NCI-H2227 (cell line): ENCODE data around the gene SCLY.
"Not testable (repeated sequence)": the region's sequence is repeated elsewhere in the genome, so short reads cannot be mapped to it uniquely, and the experiment has no call there.

Source experiments
- DNase-seq: peaks from one replicate; lab custom pipeline; 2025; ENCODE audit not compliant: unreplicated experiment; lab: John Stamatoyannopoulos, UW

Gene SCLY, protein sequence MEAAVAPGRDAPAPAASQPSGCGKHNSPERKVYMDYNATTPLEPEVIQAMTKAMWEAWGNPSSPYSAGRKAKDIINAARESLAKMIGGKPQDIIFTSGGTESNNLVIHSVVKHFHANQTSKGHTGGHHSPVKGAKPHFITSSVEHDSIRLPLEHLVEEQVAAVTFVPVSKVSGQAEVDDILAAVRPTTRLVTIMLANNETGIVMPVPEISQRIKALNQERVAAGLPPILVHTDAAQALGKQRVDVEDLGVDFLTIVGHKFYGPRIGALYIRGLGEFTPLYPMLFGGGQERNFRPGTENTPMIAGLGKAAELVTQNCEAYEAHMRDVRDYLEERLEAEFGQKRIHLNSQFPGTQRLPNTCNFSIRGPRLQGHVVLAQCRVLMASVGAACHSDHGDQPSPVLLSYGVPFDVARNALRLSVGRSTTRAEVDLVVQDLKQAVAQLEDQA

DNA sequence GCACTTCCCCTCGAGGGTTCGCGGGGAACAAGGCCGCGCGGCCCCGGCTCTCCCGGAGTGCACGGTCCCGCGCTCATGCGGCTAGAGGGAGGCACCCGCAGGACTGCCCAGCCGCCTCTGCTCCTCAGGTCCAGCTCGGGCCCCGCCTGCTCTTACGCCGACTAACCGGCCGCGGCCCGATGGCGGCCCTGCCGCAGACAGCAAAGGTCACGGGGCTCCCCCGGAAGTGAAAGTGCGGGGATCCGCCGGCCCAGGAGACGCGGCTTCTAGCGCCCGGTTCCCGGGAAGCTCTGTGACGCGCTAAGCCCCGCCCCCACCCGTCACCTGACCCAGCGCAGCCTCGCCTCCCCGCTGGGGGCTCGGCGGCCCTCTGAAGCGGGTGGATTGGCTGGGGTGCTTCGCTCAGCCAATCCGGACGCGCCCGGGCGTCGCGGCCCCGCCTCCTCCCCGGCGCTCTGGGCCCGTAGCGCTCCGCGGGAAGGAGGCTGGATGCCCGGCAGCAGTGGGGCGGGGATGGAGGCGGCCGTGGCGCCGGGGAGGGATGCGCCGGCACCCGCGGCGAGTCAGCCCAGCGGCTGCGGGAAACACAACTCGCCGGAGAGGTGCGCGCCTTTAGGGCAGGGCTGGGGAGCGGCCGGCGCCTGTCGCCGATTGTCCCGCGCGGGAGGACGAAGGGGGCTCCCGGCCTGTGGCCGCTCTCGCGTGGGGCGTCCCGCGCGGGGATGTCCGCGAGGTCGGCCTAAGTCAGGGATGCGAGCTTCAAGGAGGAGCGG lies at the start of gene SCLY:
SCLY (plus strand) TSS at position 460 of the 773 bp plus-strand sequence; CDS start at position 514, 54 bp downstream.
- peak; percentile 99 for DNase-seq

DNA sequence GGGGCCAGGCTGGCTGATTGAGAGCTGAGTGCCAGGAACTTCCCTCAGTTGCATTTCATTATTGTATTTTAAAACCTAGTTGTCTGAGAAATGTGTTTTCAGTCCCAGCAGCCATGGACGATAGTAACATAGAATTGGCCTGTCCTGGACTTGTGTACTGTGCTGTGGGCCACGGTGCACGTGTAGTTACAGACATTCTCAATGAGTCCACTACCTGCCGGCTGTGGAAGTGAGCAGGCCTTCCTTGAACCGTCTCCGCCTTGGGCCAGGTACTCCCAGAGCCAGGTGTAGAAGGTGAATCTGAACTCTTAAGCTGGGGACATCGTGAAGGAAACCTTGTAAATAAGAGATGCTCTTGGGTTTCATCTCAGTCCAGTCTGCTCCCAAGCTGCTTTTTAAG lies 47.0 kb upstream of the SCLY start:
- DNase-seq, result no peak

DNA sequence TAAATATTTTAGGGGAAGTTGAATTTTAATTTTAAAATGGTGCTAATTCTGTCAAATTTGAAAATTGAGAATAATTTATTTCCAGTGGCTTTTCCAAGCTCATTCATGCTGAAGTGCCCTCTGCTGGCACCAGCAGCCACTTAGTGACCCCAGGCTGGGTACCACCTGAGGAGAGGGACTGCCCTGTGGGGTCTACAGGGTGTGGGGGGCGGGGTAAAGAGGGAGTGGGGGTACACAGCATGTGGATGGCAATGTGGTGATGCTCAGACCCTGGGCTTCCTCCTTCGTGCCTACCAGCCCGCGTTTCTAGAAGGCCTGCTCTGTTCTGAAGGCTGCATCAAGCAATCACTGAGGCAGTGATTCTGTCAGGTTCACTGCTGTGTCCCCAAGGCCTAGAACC lies 45.1 kb upstream of the SCLY start:
- no peak for DNase-seq

DNA sequence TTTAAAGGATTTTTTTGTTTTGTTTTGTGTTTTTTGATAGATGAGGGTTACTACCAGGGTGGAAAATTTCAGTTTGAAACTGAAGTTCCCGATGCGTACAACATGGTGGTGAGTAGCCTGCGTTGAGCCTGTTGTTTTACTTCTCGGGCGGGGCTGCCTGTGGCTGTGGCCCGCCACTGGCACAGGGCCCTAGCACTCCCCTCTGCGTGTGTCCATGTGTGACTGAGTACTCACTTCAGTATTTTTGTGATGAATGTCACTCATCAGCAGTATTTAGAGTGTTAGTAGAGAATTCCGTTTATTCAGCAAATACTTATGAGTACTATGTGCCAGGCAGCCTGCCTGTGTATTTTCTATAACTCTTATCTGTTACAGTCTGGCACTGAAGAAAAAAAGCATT lies 44.3 kb upstream of the SCLY start:
- DNase-seq, result no peak

DNA sequence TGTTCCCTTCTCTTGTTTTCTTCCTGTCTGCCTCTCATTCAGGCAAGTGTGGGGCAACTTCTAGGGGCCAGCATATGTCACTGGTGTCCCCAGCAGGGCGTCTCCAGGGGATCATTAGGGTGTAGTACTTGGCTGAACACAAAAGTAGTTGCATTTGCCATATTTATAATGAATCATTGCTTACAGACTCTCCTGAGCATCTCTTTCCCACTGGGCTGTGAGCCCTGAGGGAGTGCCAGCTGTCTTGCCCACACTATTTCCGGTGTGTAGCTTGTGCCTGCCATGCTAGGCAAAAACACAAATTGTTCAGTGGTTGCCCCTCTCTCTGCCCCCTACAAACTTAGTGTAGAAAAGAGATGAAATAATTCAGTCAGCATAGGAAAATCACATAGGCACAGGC lies 40.8 kb upstream of the SCLY start:
- no peak for DNase-seq

DNA sequence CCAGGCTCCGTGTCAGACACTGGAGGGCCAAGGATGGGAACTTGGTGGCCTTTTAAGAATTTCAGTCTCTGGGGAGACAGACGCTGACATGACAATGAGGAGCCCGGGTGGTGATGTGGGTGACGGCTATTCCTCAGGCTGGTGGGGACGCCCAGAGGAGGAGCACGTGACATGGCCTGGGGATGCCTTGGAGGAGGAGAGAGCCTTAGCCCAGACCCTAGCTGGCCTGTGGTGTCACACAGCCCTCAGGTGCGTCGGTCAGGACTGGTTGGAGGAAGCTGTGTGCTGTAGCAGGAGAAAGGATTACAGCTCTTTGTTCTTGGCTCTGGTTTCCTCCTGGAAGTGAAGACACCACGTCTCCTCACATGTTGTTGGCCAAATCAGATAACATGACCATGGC lies 40.0 kb upstream of the SCLY start:
- no peak for DNase-seq

GRCh38 chr2:238021327-238021726 lies 39.5 kb upstream of the SCLY start:
- no peak for DNase-seq

GRCh38 chr2:238022594-238023157 lies 38.1 kb upstream of the SCLY start:
- no peak for DNase-seq

DNA sequence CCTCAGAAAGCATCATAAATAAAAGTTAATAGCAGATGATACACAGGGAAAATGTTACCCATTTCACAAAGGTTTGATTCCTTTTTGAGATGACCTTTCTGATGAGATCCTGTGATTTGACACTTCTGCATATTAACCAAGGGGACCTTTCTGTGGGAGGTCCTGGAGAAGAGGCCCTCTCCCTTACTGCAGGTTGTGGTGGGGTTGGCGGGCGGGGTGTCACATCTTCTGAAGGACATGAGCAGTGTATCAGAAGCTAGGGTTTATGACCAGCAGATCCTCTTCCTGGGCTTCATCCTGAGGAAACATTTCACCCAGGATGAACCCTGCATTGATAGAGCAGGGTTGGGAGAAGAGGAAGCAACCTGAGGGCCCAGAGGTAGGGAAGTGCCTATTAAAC lies 37.2 kb upstream of the SCLY start:
- no peak for DNase-seq

- no peak for DNase-seq
Observed at GRCh38 chr2:238024986-238025385, 35.8 kb upstream of the SCLY start.

DNA sequence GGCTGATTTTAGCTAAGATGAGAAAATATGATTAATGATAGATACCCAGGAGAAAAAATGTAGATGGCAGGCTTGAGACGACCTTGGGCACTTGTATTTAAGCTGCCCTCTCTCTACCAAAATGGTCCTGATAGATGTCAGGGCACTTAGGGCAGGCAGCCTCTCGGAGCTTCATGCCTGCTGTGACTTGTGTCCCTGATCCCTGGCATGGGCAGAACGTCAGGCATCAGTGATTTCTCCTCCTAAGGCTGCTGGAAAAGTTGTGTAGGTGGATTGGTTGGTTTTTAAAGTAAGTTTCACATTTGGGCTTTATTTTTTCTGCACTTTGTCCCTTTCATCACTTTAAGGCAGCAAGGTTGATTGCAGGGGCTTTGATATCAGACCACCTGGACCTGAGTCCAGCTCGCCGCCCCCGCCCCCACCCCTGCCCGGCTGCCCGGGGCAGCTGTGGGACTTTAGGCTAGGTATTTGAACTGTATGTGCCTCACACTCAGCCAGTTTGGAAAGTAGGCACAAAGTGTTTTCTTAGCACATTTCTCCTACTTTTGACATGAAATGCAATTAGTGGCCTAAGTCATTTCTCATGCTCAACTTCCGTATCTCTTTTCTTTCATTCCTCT lies 35.0 kb upstream of the SCLY start:
- DNase-seq, result no peak

GRCh38 chr2:238027058-238027457 lies 33.7 kb upstream of the SCLY start:
- DNase-seq, result no peak

- DNase-seq, result no peak
Observed at GRCh38 chr2:238027591-238028415, 33.0 kb upstream of the SCLY start.

DNA sequence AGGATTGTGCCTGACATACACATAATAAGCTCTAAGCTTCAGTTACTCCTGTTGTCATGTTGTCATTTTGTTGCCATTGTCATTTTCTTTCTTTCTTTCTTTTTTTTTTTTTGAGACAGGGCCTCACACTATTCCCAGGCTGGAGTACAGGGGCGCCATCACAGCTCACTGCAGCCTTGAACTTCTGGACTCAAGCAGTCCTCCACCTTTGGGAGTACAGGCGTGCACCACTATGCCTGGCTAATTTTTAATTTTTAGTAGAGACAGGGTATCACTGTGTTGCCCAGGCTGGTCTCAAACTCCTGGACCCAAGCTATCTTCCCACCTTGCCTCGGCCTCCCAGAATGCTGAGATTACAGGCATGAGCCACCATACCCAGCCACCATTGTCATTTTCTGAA lies 30.9 kb upstream of the SCLY start:
- DNase-seq, result no peak

- no peak for DNase-seq
Observed at GRCh38 chr2:238030422-238031155, 30.2 kb upstream of the SCLY start.

DNA sequence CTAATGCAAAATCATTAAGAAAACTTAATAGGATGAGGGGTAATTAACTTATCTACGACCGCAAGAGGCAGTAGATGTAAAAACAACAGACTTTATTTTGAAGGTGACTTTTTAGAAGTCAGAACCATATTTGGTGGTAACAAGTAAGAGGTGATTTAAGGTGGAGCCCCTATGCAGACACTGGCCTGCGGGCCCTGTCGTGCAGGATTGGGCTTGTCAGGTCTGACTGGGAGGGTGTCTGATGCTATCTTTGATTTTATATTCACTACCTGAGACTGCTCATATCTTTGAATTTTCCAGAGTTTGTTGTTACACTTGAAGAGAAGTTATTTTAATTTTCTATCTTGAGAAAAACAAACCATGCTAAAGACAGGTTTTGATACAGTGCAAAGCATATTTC lies 29.1 kb upstream of the SCLY start:
- DNase-seq, result no peak

DNA sequence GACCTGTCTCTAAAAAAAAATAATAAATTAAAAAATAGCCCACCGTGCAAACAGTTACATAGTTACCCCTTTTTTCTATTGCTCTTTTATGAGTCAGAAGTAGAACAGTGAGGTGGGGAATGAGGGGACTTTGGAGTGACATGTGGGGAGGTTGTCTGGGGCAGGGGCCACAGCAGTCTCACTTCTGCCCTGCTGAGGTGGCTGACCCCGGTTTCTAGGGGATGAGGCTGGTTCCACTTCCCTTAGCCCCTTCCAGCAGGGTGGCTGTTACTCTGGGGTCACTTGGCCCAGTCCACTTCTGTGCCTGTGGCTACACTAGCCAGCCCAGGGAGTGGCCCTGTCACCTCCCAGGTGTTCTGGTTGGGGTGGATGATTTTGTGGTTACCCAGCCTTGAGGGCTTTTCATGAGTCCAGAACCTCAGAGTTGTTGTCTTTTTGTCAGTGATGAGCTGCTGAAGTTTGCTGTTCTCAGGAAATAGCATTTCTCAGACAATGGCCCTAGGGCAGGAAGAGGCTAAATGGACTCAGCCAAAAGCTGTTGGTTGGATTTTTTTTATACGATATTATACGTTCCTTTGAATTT lies 28.0 kb upstream of the SCLY start:
- no peak for DNase-seq

DNA sequence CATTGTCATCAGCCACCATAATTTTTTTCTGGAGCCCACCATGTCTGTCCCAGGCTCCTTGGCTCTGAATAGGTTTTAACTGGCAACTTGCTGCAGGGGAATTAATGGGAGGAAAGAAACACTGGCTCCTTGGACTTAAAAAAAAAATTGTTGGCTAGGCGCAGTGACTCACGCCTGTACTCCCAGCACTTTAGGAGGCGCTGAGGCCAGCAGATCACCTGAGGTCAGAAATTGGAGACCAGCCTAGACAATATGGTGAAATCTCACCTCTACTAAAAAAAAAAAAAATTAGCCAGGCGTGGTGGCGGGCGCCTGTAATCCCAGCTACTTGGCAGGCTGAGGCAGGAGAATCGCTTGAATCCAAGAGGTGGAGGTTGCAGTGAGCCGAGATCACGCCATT lies 26.8 kb upstream of the SCLY start:
- not testable (repeated sequence) for DNase-seq

- DNase-seq, result no peak
Observed at GRCh38 chr2:238038203-238038602, 22.6 kb upstream of the SCLY start.

DNA sequence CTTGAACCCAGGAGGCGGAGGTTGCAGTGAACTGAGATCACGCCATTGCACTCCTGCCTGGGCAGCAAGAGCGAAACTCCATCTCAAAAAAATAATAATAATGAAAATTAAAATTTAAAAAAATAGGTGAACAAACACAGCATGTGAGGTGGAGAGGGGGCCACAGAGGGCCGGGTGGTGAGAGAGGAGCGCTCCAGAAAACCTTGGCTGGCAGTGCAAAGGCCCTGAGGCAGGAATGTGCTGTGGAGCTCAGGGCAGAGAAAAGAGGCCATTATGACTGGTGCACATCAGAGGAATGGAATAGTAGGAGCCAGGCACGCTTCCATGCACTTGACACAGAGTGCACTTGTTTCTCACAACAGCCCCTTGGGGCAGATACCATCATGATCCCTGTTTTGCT lies 21.6 kb upstream of the SCLY start:
- no peak for DNase-seq
